H1 (cell line): Measurements from ENCODE around the gene STAC. TPM values are rescaled to one million over a fixed set of nuclear protein-coding genes. Genes with fewer than 3 reads are reported as not detected.

ENCODE experiments used
- BACH1 ChIP-seq: IDR thresholded peaks from 2 replicates; pipeline ENCODE4 v1.6.1; 2012; ENCODE audit warnings: low read length, improper control_type of control experiment
- CREB1 ChIP-seq: IDR thresholded peaks from 2 replicates; pipeline ENCODE4 v1.6.1; 2012; ENCODE audit warnings: inconsistent platforms
- JUND ChIP-seq: IDR thresholded peaks from 2 replicates; pipeline ENCODE4 v1.6.1; 2011; ENCODE audit warnings: mild to moderate bottlenecking, improper control_type of control experiment, low read length
- ZNF274 ChIP-seq: IDR thresholded peaks from 2 replicates; pipeline ENCODE4 v1.7.0; 2012; ENCODE audit warnings: low read length, borderline replicate concordance; ENCODE audit errors: extremely low read depth
- polyA plus RNA-seq, 7 experiments: library from polyadenylated mRNA; depleted of rRNA in 3 of 7; stranded (reverse) in 5 of 7; unstranded in 2 of 7; fragments of >200 nt in 5 of 7; fragments of 200-250 nt in 2 of 7; gene quantifications; 1 replicate in 5 of 7; 2 replicates in 1 of 7; 4 replicates in 1 of 7; pipeline versions ENCODE4 v1.2.1 to v1.2.3, GENCODE V29; 2011 to 2013; ENCODE audit warnings: missing spikeins in 2 of 7, mixed read lengths in 2 of 7
- total RNA-seq: library from RNA; stranded (reverse); fragmentation: NEBNext Ultra II Directional; extraction: Animal tissue kit (Norgen Biotek cat#: 25700); gene quantifications from 2 replicates; pipeline ENCODE4 v1.2.1, GENCODE V29; 2021

Gene STAC
- total and polyA plus RNA-seq, 2 of the 8 experiments (the other 6 are each of a cell fraction or from before 2014, with no cell fraction given), result 8.0 to 18.1 TPM

DNA sequence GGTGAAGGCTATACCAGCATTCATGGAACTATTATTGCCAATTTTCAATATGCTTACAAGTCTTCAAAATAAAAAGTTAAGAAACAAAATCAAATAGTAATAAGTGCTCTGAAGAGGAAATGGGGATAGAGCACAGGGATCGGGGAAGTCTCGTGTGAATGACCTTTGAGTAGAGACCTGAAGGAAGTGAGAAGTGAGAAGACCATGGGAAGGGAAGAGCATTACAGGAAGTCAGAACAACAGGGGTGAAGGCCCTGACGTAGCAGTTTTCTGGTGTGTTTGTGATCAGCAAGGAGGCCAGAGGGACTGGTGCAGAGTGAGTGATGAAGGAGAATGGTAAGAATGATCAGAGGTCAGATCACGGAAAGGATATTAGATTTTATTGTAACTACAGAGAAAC lies 48.1 kb downstream of the STAC start (continued):
- TF ChIP-seq BACH1, result no peak
- no peak for TF ChIP-seq JUND
- TF ChIP-seq ZNF274, result no peak
- TF ChIP-seq CREB1, result no peak
